GM18907 (cell line): ENCODE results near the gene RAB11FIP4.
A peak's percentile ranks its signal among the peaks of the same experiment; 100 is the strongest.

Experiments
- ATAC-seq: cut with Tn5 transposase; IDR thresholded peaks from one replicate; pipeline ENCODE4 v1.9.1; 2021; ENCODE audit warnings: mild to moderate bottlenecking, moderate library complexity; ENCODE audit not compliant: unreplicated experiment

The RAB11FIP4 gene

GRCh38 chr17:31538080-31538762 is 146.7 kb downstream of the RAB11FIP4 start:
- ATAC-seq, result peak; percentile 62

GRCh38 chr17:31540602-31541307 is 149.3 kb downstream of the RAB11FIP4 start:
- no peak for ATAC-seq

GRCh38 chr17:31541559-31541958 is 150.1 kb downstream of the RAB11FIP4 start:
- no peak for ATAC-seq

- ATAC-seq, result no peak
Observed at GRCh38 chr17:31544186-31544585, 152.7 kb downstream of the RAB11FIP4 start.

- ATAC-seq, result no peak
Observed at GRCh38 chr17:31546650-31547049, 155.2 kb downstream of the RAB11FIP4 start.

GRCh38 chr17:31548709-31549108 is 157.2 kb downstream of the RAB11FIP4 start:
- no peak for ATAC-seq

GRCh38 chr17:31549121-31549524 is 157.6 kb downstream of the RAB11FIP4 start:
- peak; percentile 12 for ATAC-seq

GRCh38 chr17:31549525-31550388 is 158.3 kb downstream of the RAB11FIP4 start:
- peak; percentile 79 for ATAC-seq

GRCh38 chr17:31550389-31551056 is 159.0 kb downstream of the RAB11FIP4 start:
- no peak for ATAC-seq

GRCh38 chr17:31552568-31552967 is 161.1 kb downstream of the RAB11FIP4 start:
- ATAC-seq, result no peak

GRCh38 chr17:31553506-31553905 is 162.0 kb downstream of the RAB11FIP4 start:
- ATAC-seq, result no peak

- no peak for ATAC-seq
Observed at GRCh38 chr17:31554930-31555329, 163.5 kb downstream of the RAB11FIP4 start.

GRCh38 chr17:31556969-31557645 is 165.6 kb downstream of the RAB11FIP4 start:
- ATAC-seq, result no peak

GRCh38 chr17:31558748-31559583 is 167.5 kb downstream of the RAB11FIP4 start:
- ATAC-seq, result peak; percentile 56

GRCh38 chr17:31559584-31560501 is 168.4 kb downstream of the RAB11FIP4 start:
- no peak for ATAC-seq

- no peak for ATAC-seq
Observed at GRCh38 chr17:31560616-31561235, 169.3 kb downstream of the RAB11FIP4 start.

GRCh38 chr17:31561469-31562375 is 170.2 kb downstream of the RAB11FIP4 start:
- ATAC-seq, result no peak
